HCT116 (cell line): ENCODE results near the gene PACS2. TPM values are rescaled to one million over a fixed set of nuclear protein-coding genes. Genes with fewer than 3 reads are reported as not detected.
A peak's percentile ranks its signal among the peaks of the same experiment; 100 is the strongest.

ENCODE experiments used
- ATAC-seq: fragments of 200-7000 bp; cut with Tn5 transposase; 2 replicates; pipeline ENCODE4 v1.9.1; 2020; ENCODE audit warnings: mild to moderate bottlenecking, moderate library complexity
- BruUV-seq: library from RNA; stranded (reverse); fragments of 400-500 nt; replicated peaks from 2 replicates; lab custom pipeline; 2021; lab: Mats Ljungman, UMichigan
- CTCF ChIA-PET: fragments of 300-600 bp; sonication (Branson Sonifier 250); formaldehyde crosslinking; loops from one replicate; lab custom pipeline; 2021; ENCODE audit warnings: antibody characterized with exemption; lab: Charles Lee
- POLR2A ChIA-PET: fragments of 300-600, 350-600 bp; sonication (Branson Sonifier 250); formaldehyde crosslinking; loops from one replicate; lab custom pipeline; 2021; ENCODE audit warnings: antibody characterized with exemption; lab: Charles Lee
- RAD21 ChIA-PET, 2 experiments: fragments of 300-600 bp; sonication (Branson Sonifier 250); formaldehyde crosslinking; loops; one replicate each; lab custom pipeline; 2023; ENCODE audit warnings: low total read pairs in 2 of 2; ENCODE audit not compliant: uncharacterized antibody in 2 of 2, unreplicated experiment in 2 of 2, low non-redundant PET in 1 of 2; lab: Charles Lee
- DNase-seq: peaks from one replicate; pipeline ENCODE4 v3.0.0-alpha.2; 2010; ENCODE audit warnings: low read depth, low spot score
- H2AFZ ChIP-seq: fragments of 200-600 bp; shearing (Covaris generic), sonication (generic); 2 replicates; pipeline ENCODE4 v1.6.1; 2017; ENCODE audit warnings: low read depth, mixed run types, mixed read lengths, antibody characterized with exemption, low read length; ENCODE audit not compliant: poor library complexity, severe bottlenecking
- H3K27ac ChIP-seq: 2 replicates; pipeline ENCODE4 v1.5.1; 2012; ENCODE audit warnings: low read depth, low read length
- H3K27me3 ChIP-seq: fragments of 200-600 bp; sonication (generic); 2 replicates; pipeline ENCODE4 v1.6.1; 2016; ENCODE audit warnings: mixed run types, low read length, mixed read lengths; ENCODE audit not compliant: insufficient read depth
- H3K36me3 ChIP-seq, 2 experiments: fragments of 200-500 bp in 1 of 2; fragments of 200-600 bp in 1 of 2; sonication (Bioruptor generic) in 1 of 2; sonication (generic) in 1 of 2; 2 replicates each; pipeline versions ENCODE4 v1.5.1 to v1.6.1; 2014 to 2016; ENCODE audit warnings: low read length in 2 of 2, inconsistent platforms in 1 of 2, mixed read lengths in 1 of 2, mixed run types in 1 of 2; ENCODE audit not compliant: insufficient read depth in 2 of 2, control insufficient read depth in 1 of 2
- H3K4me1 ChIP-seq, 2 experiments: fragments of 200-600 bp in 1 of 2; sonication (generic) in 1 of 2; 2 replicates each; pipeline versions ENCODE4 v1.5.1 to v1.6.1; 2012 to 2017; ENCODE audit warnings: low read length in 2 of 2, inconsistent platforms in 1 of 2, mild to moderate bottlenecking in 1 of 2, mixed read lengths in 1 of 2, mixed run types in 1 of 2, moderate library complexity in 1 of 2; ENCODE audit not compliant: insufficient read depth in 2 of 2, control insufficient read depth in 1 of 2
- H3K4me2 ChIP-seq: fragments of 200-600 bp; sonication (generic); 2 replicates; pipeline ENCODE4 v1.6.1; 2017; ENCODE audit warnings: mixed run types, low read length, mixed read lengths
- H3K4me3 ChIP-seq, 2 experiments: fragments of 200-600 bp in 1 of 2; sonication (generic) in 1 of 2; replicated peaks in 1 of 2; 2 replicates each; pipeline ENCODE4 v1.5.1; 2011 to 2016; ENCODE audit warnings: low read length in 2 of 2, control low read depth in 1 of 2, low read depth in 1 of 2, mild to moderate bottlenecking in 1 of 2, mixed read lengths in 1 of 2, mixed run types in 1 of 2
- H3K79me2 ChIP-seq: fragments of 200-600 bp; sonication (generic); 2 replicates; pipeline ENCODE4 v1.6.1; 2017; ENCODE audit warnings: mild to moderate bottlenecking, mixed run types, low read length, moderate library complexity, mixed read lengths; ENCODE audit not compliant: insufficient read depth
- H3K9ac ChIP-seq: fragments of 200-600 bp; sonication (generic); 2 replicates; pipeline ENCODE4 v1.6.1; 2016; ENCODE audit warnings: low read length, mixed read lengths
- H3K9me2 ChIP-seq: fragments of 200-600 bp; sonication (generic), shearing (Covaris generic); 2 replicates; pipeline ENCODE4 v1.6.1; 2017; ENCODE audit warnings: mixed run types, mild to moderate bottlenecking, moderate library complexity; ENCODE audit not compliant: insufficient read depth
- H3K9me3 ChIP-seq, 2 experiments: fragments of 200-500 bp in 1 of 2; fragments of 200-600 bp in 1 of 2; sonication (Bioruptor generic) in 1 of 2; sonication (generic) in 1 of 2; 2 replicates each; pipeline ENCODE4 v1.6.1; 2014 to 2017; ENCODE audit warnings: low read length in 2 of 2, mixed read lengths in 2 of 2, inconsistent platforms in 1 of 2, low read depth in 1 of 2, mild to moderate bottlenecking in 1 of 2, mixed run types in 1 of 2, moderate library complexity in 1 of 2; ENCODE audit not compliant: control insufficient read depth in 1 of 2, insufficient read depth in 1 of 2
- H4K20me1 ChIP-seq: fragments of 200-600 bp; sonication (generic), shearing (Covaris generic); 2 replicates; pipeline ENCODE4 v1.6.1; 2017; ENCODE audit warnings: mixed run types, mild to moderate bottlenecking, moderate library complexity; ENCODE audit not compliant: insufficient read depth
- CBX3 ChIP-seq: IDR thresholded peaks from 2 replicates; pipeline ENCODE4 v1.6.1; 2012; ENCODE audit warnings: low read depth
- EGR1 ChIP-seq: IDR thresholded peaks from 2 replicates; pipeline ENCODE4 v1.6.1; 2012; ENCODE audit warnings: low read depth
- ELF1 ChIP-seq: IDR thresholded peaks from 2 replicates; pipeline ENCODE4 v1.6.1; 2012; ENCODE audit warnings: low read depth, borderline replicate concordance
- EZH2 ChIP-seq: fragments of 200-600 bp; sonication (generic); IDR thresholded peaks from 2 replicates; pipeline ENCODE4 v1.6.1; 2017; ENCODE audit warnings: antibody characterized with exemption, mixed run types
- JUND ChIP-seq: IDR thresholded peaks from 2 replicates; pipeline ENCODE4 v1.6.1; 2012
- POLR2A ChIP-seq: IDR thresholded peaks from 2 replicates; pipeline ENCODE4 v1.7.0; 2011; ENCODE audit warnings: borderline replicate concordance; ENCODE audit not compliant: insufficient read depth, insufficient read length; ENCODE audit errors: extremely low read depth
- POLR2AphosphoS5 ChIP-seq: IDR thresholded peaks from 2 replicates; pipeline ENCODE4 v1.6.1; 2011; ENCODE audit warnings: mild to moderate bottlenecking, low read depth, low read length, moderate library complexity
- RAD21 ChIP-seq: IDR thresholded peaks from 2 replicates; pipeline ENCODE4 v1.6.1; 2012; ENCODE audit warnings: low read depth, mild to moderate bottlenecking
- SIN3A ChIP-seq: IDR thresholded peaks from 2 replicates; pipeline ENCODE4 v1.6.1; 2012; ENCODE audit warnings: low read depth
- SP1 ChIP-seq: IDR thresholded peaks from 2 replicates; pipeline ENCODE4 v1.6.1; 2012; ENCODE audit warnings: low read depth
- SRF ChIP-seq: IDR thresholded peaks from 2 replicates; pipeline ENCODE4 v1.6.1; 2012; ENCODE audit warnings: low read depth
- TCF7L2 ChIP-seq: IDR thresholded peaks from 2 replicates; pipeline ENCODE4 v1.7.0; 2011; ENCODE audit warnings: borderline replicate concordance, inconsistent platforms; ENCODE audit not compliant: insufficient read depth, insufficient read length; ENCODE audit errors: extremely low read depth
- YY1 ChIP-seq: IDR thresholded peaks from 2 replicates; pipeline ENCODE4 v1.6.1; 2011; ENCODE audit warnings: low read length, low read depth, moderate library complexity, mild to moderate bottlenecking; ENCODE audit not compliant: insufficient replicate concordance; ENCODE audit errors: extremely low read depth
- ZBTB33 ChIP-seq: IDR thresholded peaks from 2 replicates; pipeline ENCODE4 v1.6.1; 2011; ENCODE audit warnings: mild to moderate bottlenecking, low read length, moderate library complexity; ENCODE audit not compliant: insufficient replicate concordance; ENCODE audit errors: extremely low read depth
- ZFX ChIP-seq: fragments of 450-650 bp; IDR thresholded peaks from 2 replicates; pipeline ENCODE4 v1.6.1; 2017
- ZNF274 ChIP-seq: fragments of 200-500 bp; sonication (Bioruptor generic); IDR thresholded peaks from 2 replicates; pipeline ENCODE4 v1.6.1; 2014; ENCODE audit warnings: mild to moderate bottlenecking, low read depth, low read length, inconsistent platforms
- intact Hi-C: fragments of 100-400 bp; cut with micrococcal nuclease; formaldehyde crosslinking; loops from 2 replicates; pipeline ENCODE4 v1.10.0; 2022
- total RNA-seq: library from RNA; stranded (reverse); gene quantifications from one replicate; pipeline ENCODE4 v1.2.1, GENCODE V29; 2021; ENCODE audit not compliant: unreplicated experiment
- TF ChIP-seq, protein P1 (sequence below): IDR thresholded peaks from 2 replicates; pipeline ENCODE4 v1.6.1; 2012

Gene PACS2
- total RNA-seq, 1 experiment from 2014 or later, result 75.5 TPM

GRCh38 chr14:105431256-105431655, 116.7 kb downstream of the PACS2 start:
- no peak overlapping the region for H2AFZ ChIP-seq
- intact Hi-C loops, result no loop called here
- H3K9ac ChIP-seq, result peak overlapping the region; percentile 20; the same call in 1 of the 2 replicates
- H3K27ac ChIP-seq, result peak overlapping the region; percentile 36; the same call in 1 of the 2 replicates
- DNase-seq (no peak), ATAC-seq (no peak)
- peaks cover 2 to 5% of the 10 kb centered on the region in 2 experiments for H3K36me3 ChIP-seq
- ChIA-PET CTCF (interaction anchor here (1.1 kb wide), 1 partner anchor 50 kb away, joined by 9 read pairs; no protein-coding TSS in a partner anchor), RAD21 (no interaction called here), POLR2A (no interaction called here)
- H3K4me2 ChIP-seq, result peak overlapping the region; percentile 61
- peaks cover 20 to 38% of the 10 kb centered on the region in 2 experiments for H3K4me1 ChIP-seq
- BruUV-seq, result no TSS peak
- peaks cover 93% of the 10 kb centered on the region for H3K79me2 ChIP-seq
- no peaks in the 10 kb centered on the region for H3K9me3 ChIP-seq
- no peak overlapping the region for H3K4me3 ChIP-seq
- no peaks in the 10 kb centered on the region for H3K27me3 ChIP-seq
- no peaks in the 10 kb centered on the region for H3K9me2 ChIP-seq
- H4K20me1 ChIP-seq, result peaks cover 24% of the 10 kb centered on the region
- TF ChIP-seq ZBTB33 (no peak), TCF7L2 (no peak), ZFX (no peak), CBX3 (no peak), SIN3A (no peak), POLR2A (no peak)
- TF ChIP-seq, protein P1, sequence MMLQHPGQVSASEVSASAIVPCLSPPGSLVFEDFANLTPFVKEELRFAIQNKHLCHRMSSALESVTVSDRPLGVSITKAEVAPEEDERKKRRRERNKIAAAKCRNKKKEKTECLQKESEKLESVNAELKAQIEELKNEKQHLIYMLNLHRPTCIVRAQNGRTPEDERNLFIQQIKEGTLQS, result no peak

DNA sequence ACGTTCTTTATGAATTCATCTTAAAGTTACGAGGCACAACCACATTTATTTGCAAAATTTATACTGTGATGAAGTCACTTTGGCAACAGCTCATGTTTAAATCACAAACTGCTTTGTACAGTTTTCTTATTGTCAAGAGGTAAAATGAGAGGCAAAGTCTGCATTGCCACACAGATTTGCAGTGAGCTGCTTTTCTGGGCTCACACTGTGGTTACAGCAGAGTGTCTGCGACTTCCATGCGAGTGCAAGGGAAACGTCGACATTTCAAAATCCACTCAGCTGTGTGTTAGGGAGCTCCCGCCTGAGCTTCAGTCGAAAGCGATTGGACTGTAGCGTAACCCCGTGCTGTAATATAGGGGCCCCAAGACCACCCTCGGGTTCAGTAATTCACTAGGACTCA, 118.1 kb downstream of the PACS2 start:
- Histone ChIP-seq H3K9me3 (no peaks in the 10 kb centered on the region), H2AFZ (no peak overlapping the region), H3K36me3 (peaks cover 2 to 7% of the 10 kb centered on the region in 2 experiments; a peak in 3 of 4 replicates), H3K27me3 (no peaks in the 10 kb centered on the region), H4K20me1 (peaks cover 25% of the 10 kb centered on the region), H3K9me2 (no peaks in the 10 kb centered on the region), H3K9ac (no peak overlapping the region), H3K27ac (no peak overlapping the region), H3K4me1 (peaks cover 20 to 38% of the 10 kb centered on the region in 2 experiments), H3K79me2 (peaks cover 93% of the 10 kb centered on the region), H3K4me2 (no peak overlapping the region), H3K4me3 (no peak overlapping the region)
- intact Hi-C loops, result no loop called here
- CTCF ChIA-PET, result no interaction called here
- DNase-seq (no peak), ATAC-seq (no peak)
- BruUV-seq, result no TSS peak
- RAD21 ChIA-PET, result no interaction called here
- POLR2A ChIA-PET, result no interaction called here
- no peak for TF ChIP-seq SP1
- no peak for TF ChIP-seq YY1
- TF ChIP-seq POLR2AphosphoS5, result no peak
- TF ChIP-seq EGR1, result no peak
- TF ChIP-seq TCF7L2, result no peak
- TF ChIP-seq POLR2A, result no peak
- TF ChIP-seq SRF, result no peak
- TF ChIP-seq JUND, result no peak
- TF ChIP-seq ELF1, result no peak
- TF ChIP-seq ZNF274, result no peak
- no peak for TF ChIP-seq RAD21
- TF ChIP-seq EZH2, result no peak
- no peak for TF ChIP-seq ZBTB33
- TF ChIP-seq SIN3A, result no peak
